ENCODE measurements around the gene RTEL1.
A peak's percentile ranks its signal among the peaks of the same experiment; 100 is the strongest.
"Not testable (repeated sequence)": the region's sequence is repeated elsewhere in the genome, so short reads cannot be mapped to it uniquely, and the experiment has no call there.

The RTEL1 gene

DNA sequence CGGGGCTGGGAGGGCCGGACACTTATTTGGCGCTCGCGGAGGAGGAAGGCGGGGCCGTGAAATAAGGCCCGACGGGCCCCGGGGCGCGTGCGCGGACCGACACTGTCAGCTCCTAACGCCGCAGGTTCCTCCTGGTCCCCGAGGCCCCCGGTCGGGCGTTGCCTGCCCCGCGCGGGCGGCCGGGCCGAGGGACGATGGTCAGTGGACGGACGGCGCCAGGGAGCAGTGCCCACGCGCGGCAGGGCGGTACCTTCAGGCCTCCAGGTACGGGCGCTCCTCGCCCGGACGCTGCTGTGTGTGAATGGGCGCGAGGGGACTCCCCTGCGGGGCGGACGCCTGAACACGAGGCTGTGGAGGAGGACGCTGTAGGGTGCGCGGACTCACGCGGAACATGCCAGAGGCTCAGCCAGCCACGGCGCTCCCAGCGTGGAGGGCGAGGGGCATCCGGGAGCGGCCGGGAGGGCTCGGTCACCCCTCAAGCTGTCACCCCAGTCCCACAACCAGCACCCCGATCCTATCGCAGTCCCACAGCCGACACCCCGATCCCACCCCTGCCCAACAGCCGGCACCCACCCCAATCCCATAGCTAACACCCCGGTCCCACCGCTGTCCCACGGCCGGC is 30.9 kb upstream of the RTEL1 start:
- DNase-seq (ENCODE audit: low read depth): peak; percentile 93

DNA sequence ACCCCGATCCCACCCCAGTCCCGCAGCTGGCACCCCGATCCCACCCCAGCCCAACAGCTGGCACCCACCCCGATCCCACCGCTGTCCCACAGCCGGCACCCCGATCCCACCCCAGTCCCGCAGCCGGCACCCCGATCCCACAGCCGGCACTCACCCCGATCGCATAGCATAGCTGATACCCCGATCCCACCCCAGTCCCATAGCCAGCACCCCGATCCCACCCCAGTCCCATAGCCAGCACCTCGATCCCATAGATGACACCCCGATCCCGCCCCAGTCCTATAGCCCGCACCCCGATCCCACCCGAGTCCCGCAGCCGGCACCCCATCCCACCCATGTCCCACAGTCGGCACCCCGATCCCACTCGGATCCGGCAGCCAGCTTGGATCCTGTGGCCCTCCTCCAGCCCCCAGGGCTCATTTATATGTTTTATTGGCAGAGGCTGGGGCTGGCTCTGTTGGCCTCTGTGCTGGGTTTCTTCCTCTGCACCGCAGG is 30.3 kb upstream of the RTEL1 start:
- DNase-seq (ENCODE audit: low read depth): no peak

DNA sequence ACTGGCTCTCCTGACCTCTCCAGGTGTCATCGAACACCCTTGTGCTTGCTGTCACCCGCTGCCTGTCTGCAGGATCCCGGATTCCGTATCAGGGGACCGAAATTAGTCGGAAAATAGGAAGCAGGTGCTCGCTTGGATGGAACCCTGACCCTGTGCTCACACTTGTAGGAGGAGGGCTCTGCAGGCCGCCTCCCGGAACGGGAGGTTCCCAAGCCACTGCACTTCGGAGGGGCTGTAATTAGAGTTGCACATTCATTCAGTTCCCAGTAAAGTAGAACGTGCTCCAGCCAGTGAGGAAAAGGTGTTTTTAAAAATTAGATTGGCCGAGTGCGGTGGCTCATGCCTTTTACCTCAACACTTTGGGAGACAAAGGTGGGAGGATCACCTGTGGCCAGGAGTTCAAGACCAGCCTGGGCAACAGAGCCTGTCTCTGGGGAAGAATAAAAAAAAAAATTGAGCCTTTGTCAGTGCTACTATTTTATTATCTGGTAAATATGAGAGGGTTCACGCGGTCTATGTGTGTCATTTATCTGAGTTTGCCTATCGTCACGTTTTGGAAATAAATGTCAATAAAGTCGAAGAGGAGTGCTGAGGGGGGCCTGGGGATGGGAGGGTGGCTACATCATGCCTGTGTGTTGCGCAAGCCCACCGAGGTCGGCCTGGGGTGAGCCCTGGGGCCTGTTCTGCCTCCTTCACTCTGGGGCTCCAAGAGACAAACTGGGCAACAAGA is 29.7 kb upstream of the RTEL1 start:
- DNase-seq (ENCODE audit: low read depth): peak; percentile 68

DNA sequence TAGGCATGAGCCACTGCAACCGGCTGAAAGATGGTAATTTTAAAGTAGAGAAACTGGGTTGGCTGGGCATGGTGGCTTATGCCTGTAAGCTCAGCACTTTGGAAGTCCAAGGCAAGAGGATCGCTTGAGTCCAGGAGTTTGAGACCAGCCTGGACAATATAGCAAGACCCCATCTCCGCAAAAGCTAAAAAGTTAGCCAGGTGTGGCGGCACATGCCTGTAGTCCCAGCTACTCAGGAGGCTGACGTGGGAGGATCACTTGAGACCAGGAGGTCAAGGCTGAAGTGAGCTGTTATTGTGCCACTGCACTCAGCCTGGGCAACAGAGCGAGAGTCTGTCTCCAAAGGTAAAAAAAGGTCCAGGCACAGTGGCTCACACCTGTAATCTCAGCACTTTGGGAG is 27.2 kb upstream of the RTEL1 start:
- DNase-seq (ENCODE audit: low read depth): not testable (repeated sequence)

DNA sequence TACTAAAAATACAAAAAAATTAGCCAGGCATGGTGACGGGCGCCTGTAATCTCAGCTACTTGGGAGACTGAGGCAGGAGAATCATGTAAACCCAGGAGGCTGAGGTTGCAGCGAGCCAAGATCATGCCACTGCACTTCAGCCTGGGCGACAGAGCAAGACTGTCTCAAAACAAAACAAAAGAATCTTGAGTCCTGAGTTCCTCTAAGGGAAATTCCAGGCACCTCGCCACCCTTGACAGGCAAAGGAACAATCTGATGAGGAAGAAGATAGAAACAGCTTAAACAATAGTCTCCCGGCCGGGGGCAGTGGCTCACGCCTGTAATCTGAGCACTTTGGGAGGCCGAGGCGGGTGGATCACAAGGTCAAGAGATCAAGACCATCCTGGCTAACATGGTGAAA is 26.7 kb upstream of the RTEL1 start:
- not testable (repeated sequence) for DNase-seq (ENCODE audit: low read depth)

DNA sequence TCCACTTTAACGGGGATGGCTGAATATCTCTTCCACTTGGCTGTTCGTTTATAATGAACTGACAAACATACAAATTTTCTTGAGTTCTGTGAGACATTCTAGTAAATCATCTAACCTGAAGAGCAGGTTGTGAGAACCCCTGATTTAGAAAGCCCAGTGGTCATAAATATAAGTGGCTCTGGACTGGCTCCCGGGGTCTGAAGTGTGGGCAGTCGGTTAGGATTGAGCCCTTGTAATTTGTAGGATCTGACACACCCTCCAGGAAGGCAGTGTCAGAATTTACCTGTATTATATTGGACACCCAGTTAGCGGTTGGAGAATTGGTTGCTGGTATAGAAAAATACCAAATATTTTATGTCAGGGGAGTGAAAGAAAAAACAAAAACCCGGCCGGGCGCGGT is 24.4 kb upstream of the RTEL1 start:
- no peak for DNase-seq (ENCODE audit: low read depth)

DNA sequence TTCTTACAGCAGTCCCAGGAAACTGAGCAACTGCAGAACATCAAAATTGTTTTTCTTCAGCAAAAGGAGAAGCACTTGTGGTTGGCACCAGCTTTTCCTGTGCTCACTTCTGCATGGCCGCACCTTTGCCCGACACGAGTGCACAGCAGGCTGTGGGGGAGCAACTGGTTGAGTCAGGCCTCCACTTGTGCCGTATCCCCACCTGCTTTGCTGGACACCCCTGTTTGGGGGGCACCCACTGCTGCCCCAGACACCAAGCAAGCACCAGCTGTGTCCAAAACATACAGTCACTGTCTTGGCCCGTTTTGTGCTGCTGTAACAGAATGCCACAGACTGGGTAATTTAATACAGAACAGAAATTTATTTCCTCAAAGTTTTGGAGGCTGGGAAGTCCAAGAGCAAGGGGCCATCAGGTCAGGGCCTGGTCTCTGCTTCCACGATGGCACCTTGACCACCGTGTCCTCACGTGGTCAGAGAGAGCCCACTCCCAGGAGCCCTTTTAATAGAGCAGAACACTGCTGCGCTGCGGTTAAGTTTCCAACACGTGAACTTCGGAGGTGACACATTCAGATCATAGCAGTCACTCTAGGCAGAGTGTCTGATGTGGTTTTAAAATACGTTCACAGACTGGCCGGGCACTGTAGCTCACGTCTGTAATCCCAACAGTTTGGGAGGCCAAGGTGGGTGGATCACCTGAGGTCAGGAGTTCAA is 22.5 kb upstream of the RTEL1 start:
- DNase-seq (ENCODE audit: low read depth): no peak

DNA sequence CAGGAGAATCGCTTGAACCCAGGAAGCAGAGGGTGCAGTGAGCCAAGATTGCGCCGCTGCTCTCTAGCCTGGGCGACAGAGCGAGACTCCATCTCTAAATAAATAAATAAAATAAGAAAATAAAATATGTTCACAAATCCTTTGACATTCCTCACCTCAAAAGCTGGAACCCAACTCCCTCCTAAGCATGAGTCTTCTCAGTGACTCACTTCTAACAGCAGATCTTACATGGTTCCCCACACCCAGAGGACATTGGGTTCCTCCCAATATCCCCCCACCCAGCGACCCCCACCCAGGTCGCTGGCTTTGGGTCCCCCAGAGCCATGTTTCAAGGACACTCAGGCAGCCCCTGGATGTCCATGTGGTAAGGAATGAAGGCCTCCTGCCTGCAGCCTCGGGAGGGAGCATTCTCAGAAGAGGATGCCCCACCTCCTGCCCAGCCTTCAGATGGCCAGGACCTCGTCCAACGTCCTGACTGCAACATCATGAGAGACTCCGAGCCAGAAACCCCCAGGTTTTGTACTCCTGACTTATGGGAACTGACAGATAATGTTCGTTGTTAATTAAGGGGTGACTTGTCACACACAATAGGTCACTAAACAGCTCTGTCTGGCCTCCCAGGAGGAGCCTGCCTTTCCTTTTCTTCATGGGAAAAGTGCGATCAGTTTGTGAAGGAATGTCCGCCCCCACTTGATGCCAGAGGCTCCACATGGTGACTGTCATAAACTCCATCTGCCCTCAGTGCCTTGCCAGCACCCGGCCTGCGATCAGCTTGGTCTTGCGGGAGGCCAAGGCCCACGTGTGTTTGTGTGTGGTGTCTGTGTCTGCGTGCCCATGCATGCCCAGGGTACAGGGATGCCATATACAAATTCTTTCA is 21.1 kb upstream of the RTEL1 start:
- peak; percentile 22 for DNase-seq (ENCODE audit: low read depth)

DNA sequence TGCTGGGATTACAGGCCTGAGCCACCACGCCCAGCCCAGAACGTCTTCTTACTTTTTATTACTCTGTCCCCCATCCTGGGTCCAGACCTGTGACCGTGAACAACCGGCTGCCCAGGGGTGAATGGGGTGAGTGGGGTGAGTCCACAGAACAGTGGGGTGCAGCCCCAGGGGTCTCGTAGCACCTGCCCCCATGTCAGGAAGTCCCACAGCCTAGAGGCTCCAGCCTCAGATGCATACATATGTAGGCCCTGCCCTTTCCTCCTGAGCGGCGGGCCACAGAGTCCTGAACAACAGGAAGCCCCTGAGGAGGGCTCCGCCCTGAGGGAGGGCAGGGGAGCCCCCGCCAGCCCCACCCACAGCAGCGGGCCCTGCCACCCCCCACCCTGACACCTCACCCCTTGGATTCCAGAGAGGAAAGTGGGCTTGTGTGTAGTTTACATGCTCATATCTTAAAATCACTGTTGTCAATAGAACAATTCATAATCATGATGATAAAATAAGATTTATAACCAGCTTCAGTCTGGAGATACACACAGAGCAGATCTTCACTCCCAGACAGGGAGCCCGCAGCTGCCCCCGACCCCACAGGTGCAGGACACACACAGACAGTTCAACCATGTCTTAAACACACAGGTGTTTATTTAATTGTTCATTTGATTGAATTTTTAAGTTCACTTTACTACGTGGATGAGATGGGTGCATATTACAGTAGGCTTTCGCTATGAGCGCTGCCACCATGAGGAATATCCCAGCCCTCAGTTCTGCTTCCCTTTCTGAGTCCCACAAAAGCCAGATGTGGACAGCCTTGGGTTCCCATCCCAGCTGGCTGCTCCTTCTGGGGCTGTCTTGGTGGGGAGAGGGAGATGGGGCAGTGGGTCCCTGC is 18.8 kb upstream of the RTEL1 start:
- no peak for DNase-seq (ENCODE audit: low read depth)

DNA sequence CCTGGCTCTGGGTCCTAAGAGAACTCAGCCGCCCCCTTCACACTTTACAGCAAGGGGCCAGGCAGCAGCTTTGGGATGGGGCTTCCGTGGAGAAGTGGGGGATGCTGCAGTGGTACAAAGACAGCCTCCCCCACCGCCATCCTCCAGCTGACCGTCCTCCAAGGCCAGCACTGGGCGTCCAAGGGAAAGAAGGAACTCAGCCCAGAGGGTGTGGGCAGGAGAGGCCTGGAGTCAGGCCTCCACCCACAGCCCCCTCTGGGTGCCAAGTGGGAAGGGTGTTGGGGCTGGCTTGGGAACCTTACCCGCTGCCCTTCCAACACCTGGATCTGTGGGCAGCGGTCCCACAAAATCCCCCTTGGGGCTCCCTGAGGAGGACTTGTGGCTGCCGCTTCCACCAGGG is 18.0 kb upstream of the RTEL1 start:
- DNase-seq (ENCODE audit: low read depth): no peak

DNA sequence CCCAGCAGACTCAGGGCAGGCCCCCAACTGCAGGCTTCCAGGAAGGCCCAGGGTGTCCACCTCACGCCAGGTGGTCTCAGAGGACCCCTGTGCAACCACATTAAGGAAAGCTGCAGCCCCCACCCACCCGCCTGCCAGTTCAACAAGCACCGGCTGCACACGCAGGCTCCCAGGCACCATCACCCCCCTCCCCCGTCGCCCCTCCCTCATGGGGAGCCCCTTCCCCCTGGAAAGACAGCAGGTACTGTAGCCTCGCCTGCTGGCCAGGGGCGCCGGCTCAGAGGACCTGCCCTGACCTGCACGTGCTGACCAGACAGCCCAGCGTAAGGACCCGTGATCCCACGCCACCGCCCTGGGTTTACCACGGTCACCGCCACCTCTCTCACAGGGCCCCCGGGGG is 17.4 kb upstream of the RTEL1 start:
- not testable (repeated sequence) for DNase-seq (ENCODE audit: low read depth)

DNA sequence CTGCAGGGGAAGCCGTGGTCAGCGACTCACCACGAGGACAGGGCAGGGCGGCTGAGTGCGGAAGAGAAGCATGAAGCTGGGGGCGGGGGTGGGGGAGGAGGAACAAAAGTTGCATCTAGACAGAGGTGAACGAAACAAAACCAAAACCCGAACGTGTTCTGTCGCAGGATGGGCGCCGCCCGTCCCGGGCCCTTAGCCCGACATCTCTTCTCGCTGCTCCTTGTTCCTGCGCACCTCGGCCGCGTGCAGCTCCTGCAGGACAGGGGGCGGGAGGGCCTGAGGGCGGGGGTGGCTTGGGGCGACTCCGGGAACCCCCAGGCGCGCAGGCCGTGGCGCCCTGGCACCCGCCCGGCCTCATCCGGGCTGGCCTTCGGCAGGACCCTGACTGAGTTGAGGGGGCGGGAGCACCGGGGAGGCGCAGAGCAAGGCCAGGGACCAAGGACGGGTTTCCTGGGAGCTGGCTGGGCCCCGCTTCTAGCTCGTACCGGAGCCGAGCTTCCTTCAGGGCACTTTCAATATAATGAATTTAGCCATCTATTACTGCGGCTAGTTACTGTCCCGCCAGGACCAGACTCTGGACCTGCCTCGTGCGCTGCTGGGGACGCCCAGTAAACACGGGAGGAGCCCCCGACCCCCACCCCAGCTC is 16.8 kb upstream of the RTEL1 start:
- peak; percentile 18 for DNase-seq (ENCODE audit: low read depth)

DNA sequence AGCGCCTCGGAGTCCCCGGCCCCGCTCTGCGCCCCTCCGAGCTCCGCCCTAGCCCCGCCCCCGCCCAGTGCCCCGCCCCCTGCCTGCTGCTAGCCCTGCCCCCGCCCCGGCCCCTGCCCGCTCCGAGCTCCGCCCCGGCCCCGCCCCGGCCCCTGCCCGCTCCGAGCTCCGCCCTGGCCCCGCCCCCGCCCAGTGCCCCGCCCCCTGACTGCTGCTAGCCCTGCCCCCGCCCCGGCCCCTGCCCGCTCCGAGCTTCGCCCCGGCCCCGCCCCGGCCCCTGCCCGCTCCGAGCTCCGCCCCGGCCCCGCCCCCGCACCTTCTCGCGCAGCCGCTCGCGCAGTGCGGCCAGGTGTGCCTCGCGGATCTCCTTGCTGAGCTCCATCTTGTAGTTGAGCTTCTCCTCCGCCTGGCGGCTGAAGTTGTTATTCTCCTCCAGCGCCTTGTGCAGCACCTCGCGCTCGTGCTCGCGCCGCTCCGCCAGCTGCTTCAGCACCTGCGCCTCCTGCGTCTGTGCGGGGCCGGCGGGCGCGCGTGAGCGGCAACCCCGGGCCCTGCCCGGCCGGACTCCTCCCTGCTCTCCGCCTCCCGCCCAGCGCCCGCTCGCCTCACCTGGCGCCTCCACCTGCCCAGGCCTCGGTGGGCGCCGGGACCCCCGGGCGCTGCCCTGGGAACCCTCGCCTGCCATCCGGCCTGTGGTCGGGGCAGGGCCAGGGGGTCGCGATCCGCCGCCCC is 16.2 kb upstream of the RTEL1 start:
- peak; percentile 72 for DNase-seq (ENCODE audit: low read depth)

DNA sequence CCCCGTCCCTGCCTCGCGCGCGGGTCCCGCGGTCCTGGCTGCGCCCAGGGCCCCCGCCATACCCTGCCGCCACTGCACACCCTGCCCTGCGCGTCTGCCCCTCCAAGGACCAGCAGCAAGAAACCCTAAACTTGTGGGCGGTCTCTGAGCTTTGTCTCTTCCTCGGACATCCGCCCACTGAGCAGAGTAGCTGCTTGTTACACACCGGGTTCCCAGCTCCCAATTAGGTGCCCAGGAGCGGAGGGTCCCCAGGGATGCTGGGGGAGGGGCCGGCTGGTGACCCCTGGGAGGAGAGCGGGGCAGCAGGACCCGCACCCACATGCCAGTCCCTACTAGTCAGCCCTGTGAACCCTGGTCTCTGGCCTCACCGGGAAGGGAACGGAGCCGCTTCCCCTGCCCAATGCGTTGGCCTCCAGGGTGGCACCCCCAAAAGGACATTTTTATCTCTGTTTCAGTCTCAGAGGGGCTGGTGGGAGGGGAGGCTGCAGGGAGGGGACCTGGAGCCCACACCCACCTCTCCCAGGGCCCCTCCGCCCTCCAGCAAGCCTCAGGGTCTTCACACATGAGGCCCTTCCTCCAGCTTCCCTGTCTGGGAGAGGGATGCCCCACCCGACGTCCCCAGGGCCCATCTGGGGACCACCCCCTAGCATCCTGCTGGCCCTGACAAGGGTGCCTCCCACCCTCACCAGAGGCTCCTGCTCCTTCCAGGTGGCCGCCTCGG is 15.4 kb upstream of the RTEL1 start:
- DNase-seq (ENCODE audit: low read depth): no peak

DNA sequence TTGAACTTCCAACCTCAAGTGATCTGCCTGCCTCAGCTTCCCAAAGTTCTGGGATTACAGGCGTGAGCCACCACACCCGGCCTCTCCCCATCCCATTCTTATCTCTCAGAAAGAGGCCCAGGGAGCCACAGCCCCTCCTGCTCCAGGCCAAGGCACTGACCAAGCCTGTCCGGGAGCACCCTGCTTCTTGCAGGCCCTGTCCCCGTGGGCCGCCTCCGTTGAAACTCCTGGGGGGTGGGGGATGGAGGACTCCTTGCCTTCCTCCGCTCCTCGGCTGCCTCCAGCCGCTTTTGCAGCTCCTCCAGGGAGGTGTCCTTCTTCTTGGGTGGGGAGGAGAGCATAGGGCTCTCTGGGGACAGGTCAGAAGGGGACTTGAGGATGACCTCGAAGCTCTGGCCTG is 14.6 kb upstream of the RTEL1 start:
- DNase-seq (ENCODE audit: low read depth): no peak

DNA sequence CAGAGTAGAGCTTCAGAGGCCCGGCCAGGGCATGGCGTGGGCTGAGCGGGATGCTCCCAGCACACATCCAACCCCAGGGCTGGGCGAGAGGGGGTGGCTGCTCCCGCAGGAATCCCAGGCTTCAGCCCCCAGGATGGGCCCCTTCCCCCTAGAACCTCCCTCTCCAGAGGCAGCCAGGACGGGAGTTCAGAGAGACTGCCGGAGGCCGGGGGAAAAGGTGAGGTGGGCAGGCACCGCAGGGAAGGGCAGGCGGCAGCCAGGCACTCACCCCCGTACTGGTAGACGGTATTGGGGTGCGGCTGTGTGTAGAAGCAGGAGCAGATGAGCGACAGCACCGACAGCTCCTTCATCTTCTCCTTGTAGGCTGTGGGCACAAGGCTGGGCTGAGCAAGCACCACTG is 14.2 kb upstream of the RTEL1 start:
- DNase-seq (ENCODE audit: low read depth): no peak

DNA sequence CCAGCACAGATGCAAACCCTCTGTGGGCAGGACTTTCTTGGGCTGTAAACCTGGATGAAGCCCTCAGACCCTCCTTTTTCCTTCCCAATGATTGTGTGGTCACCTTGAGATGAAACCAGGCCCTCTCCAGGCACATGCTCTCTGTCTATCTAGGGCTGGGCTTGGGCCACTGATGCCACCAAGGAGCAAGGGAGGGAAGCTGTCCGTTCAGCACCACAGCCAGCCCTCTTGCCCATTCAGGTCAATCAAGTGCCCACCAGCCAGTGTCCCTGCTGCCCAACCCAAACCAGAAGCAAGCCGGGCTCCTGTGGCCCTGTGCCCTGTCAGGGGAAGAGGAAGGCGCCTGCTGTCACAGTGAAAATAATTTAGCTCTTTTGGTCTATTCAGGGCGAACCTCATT is 12.9 kb upstream of the RTEL1 start:
- no peak for DNase-seq (ENCODE audit: low read depth)

DNA sequence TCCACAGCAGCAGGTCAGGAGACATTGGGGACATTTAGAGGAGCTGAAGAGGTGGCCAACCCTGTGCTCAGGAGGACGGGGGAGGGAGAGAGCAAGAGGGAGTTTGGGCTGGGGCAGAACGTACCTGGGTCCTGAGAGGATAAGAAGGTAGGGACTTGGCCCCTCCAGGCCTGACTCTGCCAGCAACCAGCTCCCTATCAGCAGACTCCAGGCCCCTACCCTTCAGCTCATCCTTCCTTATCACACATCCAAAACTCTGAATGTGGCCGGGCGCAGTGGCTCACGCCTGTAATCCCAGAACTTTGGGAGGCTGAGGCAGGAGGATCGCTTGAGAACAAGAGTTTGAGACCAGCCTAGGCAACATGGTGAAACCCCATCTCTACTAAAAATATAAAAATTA is 9.9 kb upstream of the RTEL1 start:
- no peak for DNase-seq (ENCODE audit: low read depth)

DNA sequence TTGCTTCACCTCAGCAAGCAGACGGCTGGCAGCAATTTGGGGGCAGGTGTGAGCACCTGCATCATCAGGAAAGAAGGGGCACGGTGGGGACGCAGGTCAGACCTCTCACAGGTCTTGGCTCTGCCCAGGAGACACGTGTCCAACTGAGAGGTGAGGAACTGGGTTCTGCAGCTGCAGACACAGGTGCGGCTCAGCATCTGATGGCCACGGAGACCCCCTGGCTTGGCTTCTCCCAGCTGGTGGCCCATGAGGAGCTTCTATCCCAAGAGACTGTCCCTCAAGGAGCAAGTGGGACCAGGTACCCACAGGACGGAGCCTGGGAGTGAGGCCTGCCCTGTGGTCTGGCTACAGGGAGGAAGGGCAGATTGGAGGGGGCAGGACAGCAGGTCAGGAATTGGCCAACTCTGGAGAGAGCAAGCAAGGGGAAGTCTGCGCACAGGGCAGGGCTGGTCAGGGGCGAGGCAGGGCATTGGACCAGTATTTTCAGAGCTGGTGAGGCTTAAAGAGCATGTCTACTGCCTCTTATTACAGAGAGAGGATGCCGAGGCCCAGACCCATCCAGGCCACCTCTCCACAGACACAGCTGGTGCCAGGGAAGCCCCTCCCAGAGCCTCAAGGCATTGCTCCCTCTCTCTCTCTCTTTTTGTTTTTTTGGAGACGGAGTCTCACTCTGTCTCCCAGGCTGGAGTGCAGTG is 9.1 kb upstream of the RTEL1 start:
- no peak for DNase-seq (ENCODE audit: low read depth)
